Measurements from ENCODE around the gene RELCH. TPM values are rescaled to one million over a fixed set of nuclear protein-coding genes. Genes with fewer than 3 reads are reported as not detected.

Gene RELCH
- total RNA-seq, 1 experiment from 2014 or later: 21.6 TPM

DNA sequence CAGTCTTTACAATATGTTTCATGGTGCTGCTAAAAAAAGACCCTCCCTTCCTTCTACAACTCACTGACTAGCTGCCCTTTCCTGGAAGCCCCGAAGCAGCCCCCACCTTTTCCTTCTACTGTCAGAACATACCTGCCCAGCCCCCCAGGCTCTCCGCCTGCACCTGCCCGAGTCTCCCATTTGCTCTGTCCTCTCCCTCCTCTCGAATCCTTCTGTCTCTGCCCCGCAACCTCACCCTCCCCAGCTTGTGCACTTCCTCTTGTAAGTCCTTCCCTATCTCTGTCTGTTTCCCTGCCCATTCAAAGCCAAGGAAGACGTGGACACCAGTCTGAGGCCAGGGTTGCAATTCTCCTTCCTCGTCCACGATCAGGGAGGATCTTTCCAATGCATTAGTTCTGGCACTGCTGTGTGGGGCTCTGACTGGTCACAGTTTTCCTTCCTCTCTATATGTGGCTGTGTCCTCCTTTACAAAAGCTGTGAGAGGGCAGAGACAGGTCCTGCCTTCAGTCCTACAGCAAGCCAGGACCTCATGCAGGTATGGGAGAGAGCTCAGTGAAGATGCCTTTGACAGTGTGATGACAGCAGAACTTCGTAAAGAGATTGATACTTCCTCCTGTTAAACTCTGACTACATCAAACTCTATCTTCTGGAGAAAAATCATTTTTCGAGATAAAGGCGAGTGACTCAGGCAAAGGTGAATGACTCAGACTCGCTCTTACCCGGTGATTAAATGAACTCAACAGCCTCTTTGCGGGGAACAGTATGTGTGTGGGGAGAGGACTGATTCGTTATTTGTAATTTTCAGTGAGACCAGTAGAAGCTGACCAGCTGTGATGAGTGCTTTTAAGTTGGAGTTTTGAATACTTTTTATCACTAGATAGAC is 152.3 kb downstream of the RELCH start:
- Histone ChIP-seq H3K9ac (ENCODE audit: low read length) (no peak overlapping the region), H3K4me2 (ENCODE audit: low read length) (peak overlapping the region; percentile 63), H3K9me3 (ENCODE audit: low read length) (no peaks in the 10 kb centered on the region), H3F3A (ENCODE audit: low read length, unreplicated experiment) (no peaks in the 10 kb centered on the region), H3K27me3 (ENCODE audit: low read length) (no peaks in the 10 kb centered on the region), H4K20me1 (ENCODE audit: low read length) (no peaks in the 10 kb centered on the region; the same call in 1 of the 2 replicates), H3K36me3 (ENCODE audit: low read depth, low read length) (peaks cover 3% of the 10 kb centered on the region; the same call in 1 of the 2 replicates), H2AFZ (ENCODE audit: low read length) (no peak overlapping the region), H3K4me1 (ENCODE audit: insufficient read depth, low read length) (peaks cover 55% of the 10 kb centered on the region), H3K4me3 (ENCODE audit: low read length) (peak overlapping the region; percentile 3; the same call in 1 of the 2 replicates), H3K27ac (ENCODE audit: low read length) (peak overlapping the region; percentile 69), H3K9me2 (replicated peaks; ENCODE audit: low read length) (no peaks in the 10 kb centered on the region), H3K79me2 (ENCODE audit: low read length) (peaks cover 65% of the 10 kb centered on the region)
- TF ChIP-seq, protein P1, sequence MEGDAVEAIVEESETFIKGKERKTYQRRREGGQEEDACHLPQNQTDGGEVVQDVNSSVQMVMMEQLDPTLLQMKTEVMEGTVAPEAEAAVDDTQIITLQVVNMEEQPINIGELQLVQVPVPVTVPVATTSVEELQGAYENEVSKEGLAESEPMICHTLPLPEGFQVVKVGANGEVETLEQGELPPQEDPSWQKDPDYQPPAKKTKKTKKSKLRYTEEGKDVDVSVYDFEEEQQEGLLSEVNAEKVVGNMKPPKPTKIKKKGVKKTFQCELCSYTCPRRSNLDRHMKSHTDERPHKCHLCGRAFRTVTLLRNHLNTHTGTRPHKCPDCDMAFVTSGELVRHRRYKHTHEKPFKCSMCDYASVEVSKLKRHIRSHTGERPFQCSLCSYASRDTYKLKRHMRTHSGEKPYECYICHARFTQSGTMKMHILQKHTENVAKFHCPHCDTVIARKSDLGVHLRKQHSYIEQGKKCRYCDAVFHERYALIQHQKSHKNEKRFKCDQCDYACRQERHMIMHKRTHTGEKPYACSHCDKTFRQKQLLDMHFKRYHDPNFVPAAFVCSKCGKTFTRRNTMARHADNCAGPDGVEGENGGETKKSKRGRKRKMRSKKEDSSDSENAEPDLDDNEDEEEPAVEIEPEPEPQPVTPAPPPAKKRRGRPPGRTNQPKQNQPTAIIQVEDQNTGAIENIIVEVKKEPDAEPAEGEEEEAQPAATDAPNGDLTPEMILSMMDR (conservative IDR thresholded peaks at IDR 0.05; ENCODE audit: low read depth, low read length): no peak
- TF ChIP-seq EZH2 (IDR thresholded peaks at IDR 0.05; ENCODE audit: low read length, unreplicated experiment) (no peak), EZH2phosphoT487 (IDR thresholded peaks at IDR 0.05; ENCODE audit: borderline replicate concordance, low read length) (no peak)
- BruUV-seq (replicated peaks): no TSS peak
- ChIA-PET POLR2A (ENCODE audit: unreplicated experiment) (interaction anchor here (0.6 kb wide), 2 partner anchors 10 to 60 kb away, joined by 3 to 4 read pairs; no protein-coding TSS in a partner anchor), CTCF (no interaction called here)
- intact Hi-C loops (cut with micrococcal nuclease): no loop called here
- DNase-seq (peak; percentile 89), ATAC-seq (peak; percentile 91)

DNA sequence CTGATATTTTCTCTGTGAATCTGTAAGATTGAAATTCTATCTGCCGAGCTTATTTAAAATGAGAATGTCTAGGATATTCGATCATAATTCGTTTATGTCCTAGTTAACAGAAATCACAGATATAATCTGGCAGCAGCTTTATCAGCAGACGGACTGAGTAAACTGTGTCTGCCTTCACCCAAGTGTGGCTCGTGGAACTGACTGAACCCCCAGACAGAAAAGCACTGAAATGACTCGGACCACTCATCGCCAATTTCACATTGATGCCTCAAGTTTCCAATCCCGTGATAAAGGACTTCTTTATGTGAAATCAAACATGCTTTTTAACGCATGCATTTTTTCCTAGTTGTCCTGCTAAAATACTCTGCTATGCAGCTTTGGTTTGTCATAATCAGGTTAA is 153.9 kb downstream of the RELCH start:
- TF ChIP-seq EZH2phosphoT487 (IDR thresholded peaks at IDR 0.05; ENCODE audit: borderline replicate concordance, low read length): no peak
- TF ChIP-seq EZH2 (IDR thresholded peaks at IDR 0.05; ENCODE audit: low read length, unreplicated experiment): no peak
- TF ChIP-seq, protein P1 (conservative IDR thresholded peaks at IDR 0.05; ENCODE audit: low read depth, low read length): no peak
- intact Hi-C loops (cut with micrococcal nuclease): no loop called here
- Histone ChIP-seq H4K20me1 (ENCODE audit: low read length) (no peaks in the 10 kb centered on the region; the same call in 1 of the 2 replicates), H3K9ac (ENCODE audit: low read length) (no peak overlapping the region), H3K4me3 (ENCODE audit: low read length) (no peak overlapping the region), H3K27me3 (ENCODE audit: low read length) (no peaks in the 10 kb centered on the region), H3K36me3 (ENCODE audit: low read depth, low read length) (peaks cover 3% of the 10 kb centered on the region; the same call in 1 of the 2 replicates), H3K4me1 (ENCODE audit: insufficient read depth, low read length) (peaks cover 38% of the 10 kb centered on the region), H3K4me2 (ENCODE audit: low read length) (no peak overlapping the region), H3K27ac (ENCODE audit: low read length) (no peak overlapping the region), H3K79me2 (ENCODE audit: low read length) (peaks cover 49% of the 10 kb centered on the region), H2AFZ (ENCODE audit: low read length) (no peak overlapping the region), H3K9me2 (replicated peaks; ENCODE audit: low read length) (no peaks in the 10 kb centered on the region), H3F3A (ENCODE audit: low read length, unreplicated experiment) (no peaks in the 10 kb centered on the region), H3K9me3 (ENCODE audit: low read length) (no peaks in the 10 kb centered on the region)
- ChIA-PET POLR2A (ENCODE audit: unreplicated experiment) (no interaction called here), CTCF (no interaction called here)
- BruUV-seq (replicated peaks): no TSS peak
- no peak for DNase-seq
- ATAC-seq: no peak

- H3K27me3 ChIP-seq (ENCODE audit: low read length): no peaks in the 10 kb centered on the region
- no peaks in the 10 kb centered on the region; the same call in 1 of the 2 replicates for H4K20me1 ChIP-seq (ENCODE audit: low read length)
- BruUV-seq (replicated peaks): no TSS peak
- POLR2A ChIA-PET (ENCODE audit: unreplicated experiment): no interaction called here
- H3K4me1 ChIP-seq (ENCODE audit: insufficient read depth, low read length): peaks cover 34% of the 10 kb centered on the region
- H3K79me2 ChIP-seq (ENCODE audit: low read length): peaks cover 44% of the 10 kb centered on the region
- peaks cover 3% of the 10 kb centered on the region; the same call in 1 of the 2 replicates for H3K36me3 ChIP-seq (ENCODE audit: low read depth, low read length)
- no peak for TF ChIP-seq EZH2phosphoT487 (IDR thresholded peaks at IDR 0.05; ENCODE audit: borderline replicate concordance, low read length)
- TF ChIP-seq EZH2 (IDR thresholded peaks at IDR 0.05; ENCODE audit: low read length, unreplicated experiment): no peak
- TF ChIP-seq, protein P1 (conservative IDR thresholded peaks at IDR 0.05; ENCODE audit: low read depth, low read length): no peak
- H3K4me2 ChIP-seq (ENCODE audit: low read length): no peak overlapping the region
- no peak overlapping the region for H3K27ac ChIP-seq (ENCODE audit: low read length)
- no peak overlapping the region for H3K9ac ChIP-seq (ENCODE audit: low read length)
- intact Hi-C loops (cut with micrococcal nuclease): no loop called here
- ATAC-seq (no peak), DNase-seq (no peak)
- CTCF ChIA-PET: no interaction called here
- no peak overlapping the region for H2AFZ ChIP-seq (ENCODE audit: low read length)
- H3K9me3 ChIP-seq (ENCODE audit: low read length): no peaks in the 10 kb centered on the region
- H3F3A ChIP-seq (ENCODE audit: low read length, unreplicated experiment): no peaks in the 10 kb centered on the region
- no peaks in the 10 kb centered on the region for H3K9me2 ChIP-seq (replicated peaks; ENCODE audit: low read length)
- no peak overlapping the region for H3K4me3 ChIP-seq (ENCODE audit: low read length)
Measured at GRCh38 chr18:62341473-62341872, 154.4 kb downstream of the RELCH start.

All from PC-3 (cell line).